Measurements from ENCODE around the gene ADGRL3.

DNA sequence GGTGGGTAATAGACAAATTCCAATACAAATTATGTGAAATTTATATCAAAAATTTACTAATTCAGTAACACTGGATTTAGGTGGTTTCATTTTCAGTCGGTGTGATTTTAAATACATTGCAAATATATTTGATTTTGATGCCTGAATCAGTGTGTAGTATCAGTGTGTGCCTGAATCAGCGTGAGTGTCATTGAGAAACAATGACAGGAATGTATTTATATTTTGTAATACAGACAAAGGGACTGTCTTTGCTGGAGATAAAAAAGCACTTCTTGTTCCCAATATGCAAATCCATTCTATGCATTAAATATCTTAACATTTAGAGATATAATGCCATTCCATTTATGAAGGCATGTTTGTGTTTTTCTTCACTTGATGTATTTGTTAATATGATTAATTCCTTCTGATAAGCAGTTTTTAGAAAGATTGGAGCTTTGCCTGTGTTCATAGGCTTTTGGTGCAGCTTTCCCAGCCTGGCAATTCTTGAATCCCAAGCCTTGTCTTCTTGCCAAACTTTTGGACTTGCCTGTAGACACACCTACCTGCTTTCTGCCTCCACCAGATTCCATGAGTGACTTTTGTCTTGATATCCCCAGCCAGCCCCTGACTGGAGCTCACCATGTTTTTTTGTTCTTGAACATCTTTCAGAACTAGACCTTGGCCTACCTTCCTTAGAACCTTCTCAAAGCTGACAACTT lies 243.8 kb downstream of the ADGRL3 start:
- TF ChIP-seq, protein P1, sequence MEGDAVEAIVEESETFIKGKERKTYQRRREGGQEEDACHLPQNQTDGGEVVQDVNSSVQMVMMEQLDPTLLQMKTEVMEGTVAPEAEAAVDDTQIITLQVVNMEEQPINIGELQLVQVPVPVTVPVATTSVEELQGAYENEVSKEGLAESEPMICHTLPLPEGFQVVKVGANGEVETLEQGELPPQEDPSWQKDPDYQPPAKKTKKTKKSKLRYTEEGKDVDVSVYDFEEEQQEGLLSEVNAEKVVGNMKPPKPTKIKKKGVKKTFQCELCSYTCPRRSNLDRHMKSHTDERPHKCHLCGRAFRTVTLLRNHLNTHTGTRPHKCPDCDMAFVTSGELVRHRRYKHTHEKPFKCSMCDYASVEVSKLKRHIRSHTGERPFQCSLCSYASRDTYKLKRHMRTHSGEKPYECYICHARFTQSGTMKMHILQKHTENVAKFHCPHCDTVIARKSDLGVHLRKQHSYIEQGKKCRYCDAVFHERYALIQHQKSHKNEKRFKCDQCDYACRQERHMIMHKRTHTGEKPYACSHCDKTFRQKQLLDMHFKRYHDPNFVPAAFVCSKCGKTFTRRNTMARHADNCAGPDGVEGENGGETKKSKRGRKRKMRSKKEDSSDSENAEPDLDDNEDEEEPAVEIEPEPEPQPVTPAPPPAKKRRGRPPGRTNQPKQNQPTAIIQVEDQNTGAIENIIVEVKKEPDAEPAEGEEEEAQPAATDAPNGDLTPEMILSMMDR (IDR thresholded peaks at IDR 0.05) = no peak
- TF ChIP-seq POLR2A (IDR thresholded peaks at IDR 0.05) = no peak

Measured in thyroid gland (tissue), 4 donors.